ENCODE data around the gene CRAT.

The CRAT gene

GRCh38 chr9:129058965-129059795 lies 51.4 kb downstream of the CRAT start:
- DNase-seq, result no peak

- no peak for DNase-seq
Observed at GRCh38 chr9:129054163-129054851, 56.3 kb downstream of the CRAT start.

- DNase-seq, result no peak
Observed at GRCh38 chr9:129053020-129053419, 57.6 kb downstream of the CRAT start.

GRCh38 chr9:129052592-129052991 lies 58.0 kb downstream of the CRAT start:
- DNase-seq, result no peak

Data from hematopoietic multipotent progenitor cell treated with erythropoietin and hydrocortisone succinate and interleukin-3 and kit ligand, for 8 days (in vitro differentiated cells).